IPS-15b (cell line): ENCODE measurements around the gene RASSF4.
A peak's percentile ranks its signal among the peaks of the same experiment; 100 is the strongest.
"Not testable (repeated sequence)": the region's sequence is repeated elsewhere in the genome, so short reads cannot be mapped to it uniquely, and the experiment has no call there.

Experiments used
- H3K27me3 ChIP-seq: one replicate; pipeline ENCODE4 v1.6.1; 2013; ENCODE audit warnings: low read length; ENCODE audit not compliant: control insufficient read depth, insufficient read depth
- H3K36me3 ChIP-seq: one replicate; pipeline ENCODE4 v1.6.1; 2013; ENCODE audit warnings: low read length; ENCODE audit not compliant: control insufficient read depth, insufficient read depth
- H3K4me1 ChIP-seq: one replicate; pipeline ENCODE4 v1.6.1; 2013; ENCODE audit warnings: mild to moderate bottlenecking, low read length; ENCODE audit not compliant: control insufficient read depth, insufficient read depth
- H3K4me3 ChIP-seq: one replicate; pipeline ENCODE4 v1.5.1; 2013; ENCODE audit warnings: low read depth, low read length
- H3K9ac ChIP-seq: one replicate; pipeline ENCODE4 v1.6.1; 2013; ENCODE audit warnings: low read depth, mild to moderate bottlenecking, low read length
- H3K9me3 ChIP-seq: one replicate; pipeline ENCODE4 v1.6.1; 2013; ENCODE audit warnings: mild to moderate bottlenecking, low read length; ENCODE audit not compliant: control insufficient read depth, insufficient read depth

Gene RASSF4

DNA sequence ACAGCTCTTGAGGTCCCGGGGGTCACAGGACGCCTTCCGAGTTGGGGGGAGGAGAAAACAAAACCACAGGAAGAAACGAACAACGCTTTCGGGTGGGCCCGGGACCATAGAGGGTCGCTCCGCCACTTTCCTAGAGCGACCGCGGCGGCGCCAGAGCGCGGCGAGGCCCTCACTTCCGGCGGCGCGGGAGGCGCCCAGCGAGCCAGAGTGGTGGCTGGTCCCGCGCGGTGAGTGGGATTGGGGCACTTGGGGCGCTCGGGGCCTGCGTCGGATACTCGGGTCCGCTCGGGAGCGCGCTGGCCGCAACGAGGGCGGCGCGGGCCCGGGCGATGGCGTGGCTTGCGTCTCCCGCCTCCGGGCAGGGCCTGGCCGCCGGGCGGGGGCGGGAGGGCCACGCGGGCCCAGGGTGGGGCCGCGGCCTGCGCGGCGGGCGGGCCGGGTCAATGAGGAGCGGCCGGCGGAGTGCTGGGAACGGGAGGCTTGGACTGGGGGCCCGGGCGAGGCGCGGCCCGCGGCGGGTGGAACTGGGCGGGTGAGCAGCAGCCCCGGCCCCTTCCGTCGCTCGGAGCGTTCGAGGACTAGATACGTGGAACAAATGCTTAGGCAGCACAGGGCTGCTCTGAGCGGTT is 41.3 kb downstream of the RASSF4 start, which contains the start of gene ZNF22:
TSS of gene ZNF22 (plus strand) at position 172 of the 629 bp plus-strand sequence. CDS start 2,446 bp downstream, outside the sequence.
- Histone ChIP-seq H3K36me3 (no peaks in the 10 kb centered on the region), H3K9me3 (no peaks in the 10 kb centered on the region), H3K4me3 (peak within 1 kb of the TSS; percentile 77), H3K9ac (peak within 1 kb of the TSS; percentile 51), H3K27me3 (no peaks in the 10 kb centered on the region), H3K4me1 (peaks cover 14% of the 10 kb centered on the region)

- Histone ChIP-seq H3K4me1 (peaks cover 14% of the 10 kb centered on the region), H3K9ac (no peak overlapping the region), H3K27me3 (no peaks in the 10 kb centered on the region), H3K4me3 (peak overlapping the region; percentile 77), H3K9me3 (no peaks in the 10 kb centered on the region), H3K36me3 (no peaks in the 10 kb centered on the region)
Observed at GRCh38 chr10:45001381-45002148, 42.0 kb downstream of the RASSF4 start.

DNA sequence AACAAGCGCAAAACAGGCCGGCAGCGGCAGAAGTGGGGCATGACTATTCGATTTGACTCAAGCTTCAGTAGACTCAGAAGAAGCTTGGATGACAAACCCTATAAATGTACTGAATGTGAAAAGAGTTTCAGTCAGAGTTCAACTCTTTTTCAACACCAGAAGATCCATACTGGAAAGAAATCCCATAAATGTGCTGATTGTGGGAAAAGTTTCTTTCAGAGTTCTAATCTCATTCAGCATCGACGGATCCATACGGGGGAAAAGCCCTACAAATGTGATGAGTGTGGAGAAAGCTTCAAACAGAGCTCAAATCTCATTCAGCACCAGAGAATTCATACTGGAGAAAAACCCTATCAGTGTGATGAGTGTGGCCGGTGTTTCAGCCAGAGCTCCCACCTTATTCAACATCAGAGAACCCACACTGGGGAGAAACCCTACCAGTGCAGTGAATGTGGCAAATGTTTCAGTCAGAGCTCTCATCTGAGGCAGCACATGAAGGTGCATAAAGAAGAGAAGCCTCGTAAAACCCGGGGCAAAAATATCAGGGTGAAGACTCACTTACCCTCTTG is 43.9 kb downstream of the RASSF4 start:
- H3K27me3 ChIP-seq, result no peaks in the 10 kb centered on the region
- no peak overlapping the region for H3K4me3 ChIP-seq
- no peak overlapping the region for H3K9ac ChIP-seq
- H3K4me1 ChIP-seq, result peaks cover 12% of the 10 kb centered on the region
- H3K9me3 ChIP-seq, result no peaks in the 10 kb centered on the region
- no peaks in the 10 kb centered on the region for H3K36me3 ChIP-seq

DNA sequence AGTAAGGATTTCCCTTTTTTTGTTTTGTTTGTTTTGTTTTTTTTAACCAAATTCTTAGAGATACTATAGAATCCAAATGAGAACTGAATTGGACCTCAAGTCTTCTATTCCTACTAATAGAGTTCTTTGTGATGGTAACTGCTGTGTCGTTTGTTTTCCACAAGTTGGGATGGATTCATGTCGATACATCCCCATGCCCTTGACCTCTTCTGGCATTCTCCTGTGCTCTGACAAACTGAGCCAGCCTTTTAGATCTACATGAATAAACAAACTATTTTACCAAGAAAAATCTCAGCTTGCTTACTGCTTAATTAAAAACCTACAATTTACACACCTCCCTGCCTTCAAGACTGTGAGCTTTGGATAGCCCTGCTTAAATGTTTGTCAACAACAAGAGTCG is 45.1 kb downstream of the RASSF4 start:
- Histone ChIP-seq H3K36me3 (no peaks in the 10 kb centered on the region), H3K9ac (no peak overlapping the region), H3K4me1 (peaks cover 12% of the 10 kb centered on the region), H3K27me3 (no peaks in the 10 kb centered on the region), H3K9me3 (no peaks in the 10 kb centered on the region), H3K4me3 (no peak overlapping the region)

GRCh38 chr10:45005284-45005683 is 45.7 kb downstream of the RASSF4 start:
- Histone ChIP-seq H3K9ac (no peak overlapping the region), H3K36me3 (no peaks in the 10 kb centered on the region), H3K4me3 (no peak overlapping the region), H3K27me3 (no peaks in the 10 kb centered on the region), H3K9me3 (no peaks in the 10 kb centered on the region), H3K4me1 (peaks cover 6% of the 10 kb centered on the region)

DNA sequence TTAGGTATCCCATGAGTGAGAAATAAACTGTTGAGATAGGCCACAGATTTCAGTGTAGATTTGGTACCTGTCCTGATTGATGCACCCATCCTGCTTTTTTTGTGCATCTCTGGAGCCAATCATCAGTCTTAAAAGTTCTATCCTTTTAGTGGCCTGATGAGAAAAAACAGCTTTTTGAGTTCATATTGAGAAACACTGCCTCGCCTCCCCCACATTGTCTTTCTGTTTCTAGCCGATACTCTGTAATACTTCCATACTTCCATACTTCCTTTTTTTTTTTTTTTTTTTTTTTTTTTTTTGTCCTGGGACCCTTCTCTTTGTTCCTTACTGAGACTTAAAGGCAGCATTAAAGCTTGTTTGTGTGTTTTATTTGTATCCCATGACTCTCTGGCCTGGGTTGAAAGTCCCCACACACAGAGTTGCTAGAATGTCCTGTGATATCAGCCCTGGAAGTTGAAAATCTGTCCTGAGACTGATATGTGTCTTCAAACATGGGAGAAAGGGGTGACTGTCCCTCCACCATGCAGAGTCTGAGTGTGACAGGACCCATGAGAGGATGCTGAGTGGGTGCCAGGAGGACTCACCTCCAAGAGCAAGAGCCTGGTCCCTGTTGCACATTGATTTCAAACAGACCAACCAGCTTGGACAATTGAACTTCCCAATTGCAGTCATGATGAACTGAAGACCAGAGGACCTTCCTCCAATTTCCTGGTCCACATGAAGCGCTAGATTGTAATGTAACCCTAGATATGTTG is 46.9 kb downstream of the RASSF4 start:
- Histone ChIP-seq H3K9ac (no peak overlapping the region), H3K4me1 (peaks cover 4% of the 10 kb centered on the region), H3K9me3 (no peaks in the 10 kb centered on the region), H3K36me3 (no peaks in the 10 kb centered on the region), H3K4me3 (no peak overlapping the region), H3K27me3 (no peaks in the 10 kb centered on the region)

DNA sequence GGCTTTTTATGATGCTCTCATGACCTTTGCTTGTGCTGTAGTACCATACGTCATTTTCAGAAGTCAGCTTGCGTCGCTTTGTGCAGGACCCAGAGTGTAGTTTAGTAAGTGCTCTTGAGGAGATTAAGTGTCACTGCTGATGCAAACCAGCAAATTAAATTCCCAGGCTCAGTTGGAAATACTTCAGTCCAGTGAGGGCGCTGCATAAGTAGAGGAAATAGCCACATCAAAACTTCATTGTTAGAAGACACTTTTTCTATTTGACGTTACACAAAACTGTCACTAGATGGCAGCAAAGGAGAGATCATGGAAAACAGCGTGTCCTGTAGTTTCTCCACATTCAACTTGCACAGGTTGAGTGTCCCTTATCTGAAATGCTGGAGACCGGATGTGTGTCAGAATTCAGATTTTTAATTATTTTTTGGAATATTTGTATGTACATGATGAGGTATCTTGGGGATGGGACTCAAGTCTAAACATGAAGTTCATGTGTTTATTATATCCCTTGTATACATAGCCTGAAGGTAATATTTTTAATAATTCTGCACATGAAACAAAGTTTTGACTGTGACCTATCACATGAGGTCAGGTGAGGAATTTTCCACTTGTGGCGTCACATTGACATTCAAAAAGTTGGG is 49.0 kb downstream of the RASSF4 start:
- no peaks in the 10 kb centered on the region for H3K9me3 ChIP-seq
- no peaks in the 10 kb centered on the region for H3K4me1 ChIP-seq
- H3K4me3 ChIP-seq, result no peak overlapping the region
- no peaks in the 10 kb centered on the region for H3K36me3 ChIP-seq
- no peak overlapping the region for H3K9ac ChIP-seq
- no peaks in the 10 kb centered on the region for H3K27me3 ChIP-seq

DNA sequence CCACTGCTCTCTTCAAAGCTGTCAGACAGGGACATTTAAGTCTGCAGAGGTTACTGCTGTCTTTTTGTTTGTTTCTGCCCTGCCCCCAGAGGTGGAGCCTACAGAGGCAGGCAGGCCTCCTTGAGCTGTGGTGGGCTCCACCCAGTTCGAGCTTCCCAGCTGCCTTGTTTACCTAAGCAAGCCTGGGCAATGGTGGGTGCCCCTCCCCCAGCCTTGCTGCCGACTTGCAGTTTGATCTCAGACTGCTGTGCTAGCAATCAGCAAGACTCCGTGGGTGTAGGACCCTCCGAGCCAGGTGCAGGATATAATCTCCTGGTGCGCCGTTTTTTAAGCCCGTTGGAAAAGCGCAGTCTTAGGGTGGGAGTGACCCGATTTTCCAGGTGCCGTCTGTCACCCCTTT is 55.0 kb downstream of the RASSF4 start:
- not testable (repeated sequence) for H3K9ac ChIP-seq

GRCh38 chr10:45015590-45015989 is 56.0 kb downstream of the RASSF4 start:
- Histone ChIP-seq H3K36me3 (no peaks in the 10 kb centered on the region), H3K9ac (no peak overlapping the region)

More for the DNA sequence above, 55.0 kb downstream of the RASSF4 start:
- H3K4me3 ChIP-seq, H3K27me3 ChIP-seq, H3K4me1 ChIP-seq, H3K36me3 ChIP-seq, H3K9me3 ChIP-seq: not testable (repeated sequence)

DNA sequence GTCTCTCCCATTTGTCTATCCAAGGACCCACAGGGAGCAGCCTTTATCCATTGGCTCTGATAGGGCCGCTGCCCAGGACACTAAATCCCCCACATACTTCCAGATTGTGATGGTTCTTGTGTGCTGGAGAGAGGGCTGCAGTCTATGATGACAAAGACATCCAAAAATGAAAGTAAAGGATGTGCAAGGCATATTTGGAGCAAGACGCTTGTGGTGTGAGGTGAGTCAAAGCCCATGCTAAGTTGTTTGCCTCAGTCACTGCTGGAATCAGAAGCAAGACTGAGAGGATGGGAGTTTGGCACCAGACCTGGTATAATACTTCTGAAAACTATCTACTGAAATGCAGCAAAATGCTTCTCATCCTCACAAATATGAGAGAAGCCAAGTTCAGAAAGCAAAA is 63.8 kb downstream of the RASSF4 start:
- no peaks in the 10 kb centered on the region for H3K4me1 ChIP-seq
- no peak overlapping the region for H3K4me3 ChIP-seq
- no peaks in the 10 kb centered on the region for H3K36me3 ChIP-seq
- no peak overlapping the region for H3K9ac ChIP-seq
- H3K27me3 ChIP-seq, result no peaks in the 10 kb centered on the region
- H3K9me3 ChIP-seq, result no peaks in the 10 kb centered on the region

More at GRCh38 chr10:45015590-45015989, 56.0 kb downstream of the RASSF4 start:
- Histone ChIP-seq H3K27me3 (no peaks in the 10 kb centered on the region), H3K9me3 (peaks cover 8% of the 10 kb centered on the region), H3K4me3 (no peak overlapping the region), H3K4me1 (no peaks in the 10 kb centered on the region)

DNA sequence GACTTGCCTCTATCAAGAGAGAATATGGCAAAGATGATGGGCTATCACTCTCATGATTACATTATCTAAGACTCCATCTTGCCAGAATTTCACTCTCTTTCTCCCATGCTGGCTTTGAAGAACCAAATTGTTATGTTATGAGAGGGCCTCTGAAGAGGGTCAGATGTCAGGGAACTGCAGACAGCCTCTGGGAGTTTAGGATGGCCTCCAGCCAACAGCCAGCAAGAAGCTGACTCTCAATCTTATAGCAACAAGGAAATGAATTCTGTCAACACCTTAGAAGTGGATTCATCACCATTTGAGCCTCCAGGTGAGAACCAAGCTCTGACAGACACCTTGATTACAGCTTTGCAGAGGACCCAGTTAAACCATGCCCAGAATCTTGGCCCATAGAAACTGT is 74.7 kb downstream of the RASSF4 start:
- Histone ChIP-seq H3K9me3 (no peaks in the 10 kb centered on the region), H3K4me1 (no peaks in the 10 kb centered on the region), H3K4me3 (no peak overlapping the region), H3K27me3 (no peaks in the 10 kb centered on the region), H3K9ac (no peak overlapping the region), H3K36me3 (no peaks in the 10 kb centered on the region)
